ENCODE measurements around the gene MS4A4E.

GRCh38 chr11:60261014-60261413 is 18.1 kb upstream of the MS4A4E start:
- no peak for TF ChIP-seq CTCF (IDR thresholded peaks at IDR 0.05; ENCODE audit: insufficient read depth, low read length, poor library complexity, severe bottlenecking)
- TF ChIP-seq EZH2phosphoT487 (conservative IDR thresholded peaks at IDR 0.05; ENCODE audit: low read length) = no peak

Measured in SU-DHL-6 (cell line).